Thyroid gland (tissue), 4 donors: ENCODE measurements around the gene SEC14L1. TPM values are rescaled to one million over a fixed set of nuclear protein-coding genes. Genes with fewer than 3 reads are reported as not detected.
A peak's percentile ranks its signal among the peaks of the same experiment; 100 is the strongest.

Experiments
- DNase-seq, 2 donors: peaks; one replicate each; pipeline ENCODE4 v3.0.0-alpha.2; 2019
- H3K27ac ChIP-seq, 3 donors: fragments of 200-600 bp; sonication (generic); 1 replicate in 2 of 3; 2 replicates in 1 of 3; pipeline ENCODE4 v1.5.1; 2016 to 2019; ENCODE audit warnings: mild to moderate bottlenecking in 1 of 3, moderate library complexity in 1 of 3
- H3K27me3 ChIP-seq: fragments of 200-600 bp; sonication (generic); one replicate; pipeline ENCODE4 v1.5.1; 2019
- H3K36me3 ChIP-seq, 2 donors: fragments of 200-600 bp; sonication (generic); one replicate each; pipeline ENCODE4 v1.5.1; 2016 to 2019
- H3K4me1 ChIP-seq, 2 donors: fragments of 200-600 bp; sonication (generic); one replicate each; pipeline ENCODE4 v1.5.1; 2017 to 2019
- H3K4me3 ChIP-seq, 3 donors: fragments of 200-600 bp; sonication (generic); replicated peaks in 1 of 3; 1 replicate in 2 of 3; 2 replicates in 1 of 3; pipeline ENCODE4 v1.5.1; 2016; ENCODE audit warnings: mild to moderate bottlenecking in 1 of 3
- H3K9me3 ChIP-seq: fragments of 200-600 bp; sonication (generic); one replicate; pipeline ENCODE4 v1.5.1; 2017
- POLR2A ChIP-seq, 2 donors: fragments of 450-650 bp; IDR thresholded peaks; one replicate each; pipeline ENCODE4 v1.6.1; 2017; ENCODE audit warnings: antibody characterized with exemption in 2 of 2, mild to moderate bottlenecking in 2 of 2, moderate library complexity in 1 of 2
- WGBS, 2 donors: methylation state at CpG; one replicate each; pipeline ENCODE4 v1.1.5; 2017; 5-methylcytosine and 5-hydroxymethylcytosine counted together
- intact Hi-C: fragments of 100-400 bp; cut with DNase I; formaldehyde crosslinking; loops from one replicate; pipeline ENCODE4 v1.15.1; 2023
- total RNA-seq, 4 donors: library from RNA; depleted of rRNA; stranded (reverse); fragments of >200 nt; gene quantifications; one replicate each; pipeline ENCODE4 v1.2.3, GENCODE V29; 2016
- TF ChIP-seq, protein P1 (sequence below), 6 experiments: fragments of 200-600 bp in 3 of 6; fragments of 450-650 bp in 3 of 6; sonication (generic) in 3 of 6; IDR thresholded peaks; one replicate each; pipeline ENCODE4 v1.5.1; 2016 to 2019; ENCODE audit warnings: antibody characterized with exemption in 6 of 6, mild to moderate bottlenecking in 2 of 6, inconsistent platforms in 1 of 6, moderate library complexity in 1 of 6

SEC14L1 gene
- total RNA-seq, 4 donors from 2014 or later: 57.6 to 287 (median 102) TPM

DNA sequence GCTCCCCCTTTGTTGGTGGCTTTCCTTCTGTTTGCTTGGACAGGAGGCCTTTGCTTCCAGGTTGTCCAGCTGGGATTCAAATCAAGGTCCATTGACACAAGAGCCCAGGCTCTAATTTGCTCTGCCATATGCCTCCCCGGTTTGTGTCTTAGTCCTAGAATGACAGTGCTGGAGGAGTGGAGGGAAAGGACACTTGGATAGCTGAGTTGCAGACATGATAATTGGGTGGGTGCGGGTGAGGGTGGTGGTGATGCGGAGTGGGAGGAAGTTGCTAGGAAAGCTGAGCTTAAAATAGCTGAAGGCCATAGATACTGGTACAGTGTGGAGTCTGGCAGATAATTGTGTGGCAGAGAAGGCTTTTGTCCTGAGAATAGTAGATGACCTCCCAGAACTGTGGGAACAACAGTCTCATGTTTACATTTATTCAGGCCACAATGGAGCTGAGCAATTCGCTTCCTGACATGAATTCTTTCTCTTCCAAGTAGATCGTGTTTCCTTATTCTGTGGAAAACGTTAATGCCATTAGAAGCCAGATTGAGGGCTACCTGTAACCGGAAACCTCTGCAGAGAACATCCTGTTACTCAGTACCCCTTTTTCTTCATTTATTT, 23.8 kb downstream of the SEC14L1 start:
- no peak for DNase-seq
- intact Hi-C loops: no loop called here
- Histone ChIP-seq H3K36me3 (no peaks in the 10 kb centered on the region), H3K4me3 (no peak overlapping the region), H3K27me3 (no peaks in the 10 kb centered on the region), H3K4me1 (peaks cover 39 to 48% of the 10 kb centered on the region in 2 donors), H3K27ac (peak overlapping the region in 2 of 3 donors; percentile 53 to 73), H3K9me3 (no peaks in the 10 kb centered on the region)
- TF ChIP-seq, protein P1, sequence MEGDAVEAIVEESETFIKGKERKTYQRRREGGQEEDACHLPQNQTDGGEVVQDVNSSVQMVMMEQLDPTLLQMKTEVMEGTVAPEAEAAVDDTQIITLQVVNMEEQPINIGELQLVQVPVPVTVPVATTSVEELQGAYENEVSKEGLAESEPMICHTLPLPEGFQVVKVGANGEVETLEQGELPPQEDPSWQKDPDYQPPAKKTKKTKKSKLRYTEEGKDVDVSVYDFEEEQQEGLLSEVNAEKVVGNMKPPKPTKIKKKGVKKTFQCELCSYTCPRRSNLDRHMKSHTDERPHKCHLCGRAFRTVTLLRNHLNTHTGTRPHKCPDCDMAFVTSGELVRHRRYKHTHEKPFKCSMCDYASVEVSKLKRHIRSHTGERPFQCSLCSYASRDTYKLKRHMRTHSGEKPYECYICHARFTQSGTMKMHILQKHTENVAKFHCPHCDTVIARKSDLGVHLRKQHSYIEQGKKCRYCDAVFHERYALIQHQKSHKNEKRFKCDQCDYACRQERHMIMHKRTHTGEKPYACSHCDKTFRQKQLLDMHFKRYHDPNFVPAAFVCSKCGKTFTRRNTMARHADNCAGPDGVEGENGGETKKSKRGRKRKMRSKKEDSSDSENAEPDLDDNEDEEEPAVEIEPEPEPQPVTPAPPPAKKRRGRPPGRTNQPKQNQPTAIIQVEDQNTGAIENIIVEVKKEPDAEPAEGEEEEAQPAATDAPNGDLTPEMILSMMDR (IDR thresholded peaks at IDR 0.05): no peak
- no peak for TF ChIP-seq POLR2A (IDR thresholded peaks at IDR 0.05)
- 73 to 79% methylated on average over 7 of the region's 7 CpGs for WGBS, 2 donors

DNA sequence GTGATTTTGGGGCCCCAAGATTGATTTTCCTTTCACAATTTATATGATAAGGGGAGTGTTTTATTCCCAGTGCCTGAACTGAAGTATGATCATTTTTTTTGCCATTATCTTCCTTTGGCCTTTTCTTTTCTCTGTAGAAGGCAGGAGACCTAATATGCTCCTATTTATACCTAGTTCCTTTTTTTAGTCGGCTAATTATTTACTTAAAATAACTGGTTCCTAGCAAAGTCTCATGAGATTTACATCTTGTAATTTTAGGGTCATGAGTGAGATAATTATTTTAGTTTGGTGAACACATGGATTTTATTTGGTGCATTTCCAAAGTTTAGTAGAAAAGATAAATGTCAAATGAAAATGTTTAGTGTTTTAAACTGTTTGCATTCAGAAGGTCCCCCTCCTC, 24.8 kb downstream of the SEC14L1 start:
- intact Hi-C loops: no loop called here
- WGBS, 2 donors: 61 to 67% methylated on average over 1 of the region's 1 CpG
- peak overlapping the region in 2 of 3 donors; percentile 3 to 45 for H3K27ac ChIP-seq

DNA sequence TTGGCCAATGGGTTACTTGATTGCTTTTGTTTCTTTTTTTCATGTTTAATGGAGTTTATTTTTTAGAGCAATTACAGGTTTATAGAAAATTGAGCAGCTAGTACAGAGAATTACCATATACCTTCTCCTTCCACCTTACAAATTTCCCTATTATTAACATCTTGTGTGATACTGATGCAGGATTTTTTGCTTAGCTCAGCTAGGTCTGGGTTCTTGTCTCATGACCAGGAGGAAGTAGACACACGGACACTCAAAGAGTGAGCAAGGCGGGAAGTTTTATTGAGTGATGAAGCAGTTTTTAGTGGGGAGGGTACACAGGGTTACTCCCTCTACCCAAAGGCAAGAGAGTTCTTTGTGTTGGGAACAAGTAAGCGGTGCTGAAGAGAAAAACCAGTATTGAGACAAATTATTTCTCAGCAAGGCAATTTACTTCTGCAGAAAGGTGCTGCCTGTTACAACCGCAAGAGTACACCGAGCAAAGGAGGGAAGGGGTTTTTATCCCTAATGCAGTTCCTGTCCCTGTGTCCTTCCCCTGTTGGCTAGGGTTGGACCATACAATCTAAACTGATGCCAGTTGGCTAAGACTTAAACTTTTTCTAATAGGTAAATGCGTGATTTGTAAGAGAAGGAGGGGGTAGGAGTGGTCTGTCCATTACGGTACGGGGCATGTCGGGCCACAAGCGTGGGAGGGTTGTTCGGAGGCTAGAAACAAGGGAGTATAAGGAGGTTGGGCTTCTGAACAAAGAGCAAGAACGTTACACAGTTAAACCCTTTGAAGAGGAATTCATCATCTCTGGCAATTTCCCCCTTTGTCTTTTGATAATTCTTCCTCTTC, 26.9 kb downstream of the SEC14L1 start:
- intact Hi-C loops: no loop called here
- H3K27ac ChIP-seq: no peak overlapping the region
- no peak overlapping the region for H3K4me3 ChIP-seq
- WGBS, 2 donors: 94 to 96% methylated on average over 12 of the region's 12 CpGs
- no peaks in the 10 kb centered on the region for H3K27me3 ChIP-seq
- no peaks in the 10 kb centered on the region for H3K9me3 ChIP-seq
- peaks cover 23 to 30% of the 10 kb centered on the region in 2 donors for H3K4me1 ChIP-seq
- H3K36me3 ChIP-seq: no peaks in the 10 kb centered on the region
- DNase-seq: no peak
- TF ChIP-seq, protein P1 (IDR thresholded peaks at IDR 0.05): no peak
- TF ChIP-seq POLR2A (IDR thresholded peaks at IDR 0.05): no peak

More for the DNA sequence above, 24.8 kb downstream of the SEC14L1 start:
- TF ChIP-seq, protein P1 (IDR thresholded peaks at IDR 0.05): no peak
- no peak for TF ChIP-seq POLR2A (IDR thresholded peaks at IDR 0.05)
- no peak for DNase-seq
- no peaks in the 10 kb centered on the region for H3K36me3 ChIP-seq
- no peak overlapping the region for H3K4me3 ChIP-seq
- no peaks in the 10 kb centered on the region for H3K9me3 ChIP-seq
- no peaks in the 10 kb centered on the region for H3K27me3 ChIP-seq
- peaks cover 29 to 38% of the 10 kb centered on the region in 2 donors for H3K4me1 ChIP-seq

DNA sequence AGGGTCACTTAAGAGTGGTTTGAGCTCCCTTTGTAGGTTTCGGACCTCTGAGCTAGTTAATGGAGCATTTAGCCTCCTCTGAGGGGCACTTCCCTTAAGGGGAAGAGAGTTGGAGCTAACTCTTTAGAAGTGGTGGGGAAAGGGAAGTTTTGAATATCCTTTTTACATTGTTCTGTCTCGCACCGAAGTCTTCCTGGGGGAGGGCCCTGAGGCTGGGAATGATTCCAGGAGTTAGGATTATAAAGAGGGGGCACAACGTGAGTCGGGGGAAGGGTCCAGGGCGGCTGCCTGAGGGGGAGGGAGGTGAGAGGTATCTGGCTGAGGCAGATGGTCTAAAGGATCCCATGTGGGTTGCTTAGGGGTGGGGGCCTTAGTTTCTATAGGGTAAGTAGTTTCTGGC, 32.3 kb downstream of the SEC14L1 start:
- peaks cover 8 to 12% of the 10 kb centered on the region in 2 donors for H3K4me1 ChIP-seq
- intact Hi-C loops: no loop called here
- H3K27me3 ChIP-seq: no peaks in the 10 kb centered on the region
- WGBS, 2 donors: 66 to 73% methylated on average over 6 of the region's 6 CpGs
- peaks cover 0 to 11% of the 10 kb centered on the region in 2 donors for H3K36me3 ChIP-seq
- peak overlapping the region in 1 of 3 donors; percentile 10 for H3K27ac ChIP-seq
- H3K9me3 ChIP-seq: no peaks in the 10 kb centered on the region
- H3K4me3 ChIP-seq: no peak overlapping the region
- TF ChIP-seq POLR2A (IDR thresholded peaks at IDR 0.05): no peak
- TF ChIP-seq, protein P1 (IDR thresholded peaks at IDR 0.05): no peak
- DNase-seq: no peak
